Adrenal gland (tissue), 5 donors: ENCODE data around the gene LIPK.

Source experiments
- CTCF ChIP-seq, 6 experiments: fragments of 450-650 bp in 4 of 6; fragments of 200-600 bp in 2 of 6; sonication (generic) in 1 of 6; IDR thresholded peaks; 1 replicate in 5 of 6; 2 replicates in 1 of 6; pipeline versions ENCODE4 v1.5.1 to v1.8.0; 2016 to 2021; ENCODE audit warnings: antibody characterized with exemption in 6 of 6, mild to moderate bottlenecking in 2 of 6, moderate library complexity in 1 of 6
- POLR2A ChIP-seq, 2 donors: fragments of 450-650 bp; IDR thresholded peaks; one replicate each; pipeline ENCODE4 v1.6.1; 2017; ENCODE audit warnings: antibody characterized with exemption in 2 of 2, mild to moderate bottlenecking in 2 of 2, moderate library complexity in 1 of 2
- donor health status: DM: no; HTN: no; CAD: no.

GRCh38 chr10:88664142-88664541 is 41.9 kb upstream of the LIPK start, which contains the start of gene LIPF:
- TF ChIP-seq CTCF (IDR thresholded peaks at IDR 0.05) (no peak), POLR2A (IDR thresholded peaks at IDR 0.05) (no peak)
